NB4 (cell line): ENCODE data around the gene LIN9.
A peak's percentile ranks its signal among the peaks of the same experiment; 100 is the strongest.

Experiments used
- CTCF ChIP-seq: IDR thresholded peaks from one replicate; pipeline ENCODE4 v1.5.1; 2012; ENCODE audit warnings: low read depth, low read length
- POLR2A ChIP-seq: IDR thresholded peaks from 2 replicates; pipeline ENCODE4 v1.6.1; 2011; ENCODE audit warnings: mild to moderate bottlenecking; ENCODE audit not compliant: insufficient read length; ENCODE audit errors: extremely low read depth

DNA sequence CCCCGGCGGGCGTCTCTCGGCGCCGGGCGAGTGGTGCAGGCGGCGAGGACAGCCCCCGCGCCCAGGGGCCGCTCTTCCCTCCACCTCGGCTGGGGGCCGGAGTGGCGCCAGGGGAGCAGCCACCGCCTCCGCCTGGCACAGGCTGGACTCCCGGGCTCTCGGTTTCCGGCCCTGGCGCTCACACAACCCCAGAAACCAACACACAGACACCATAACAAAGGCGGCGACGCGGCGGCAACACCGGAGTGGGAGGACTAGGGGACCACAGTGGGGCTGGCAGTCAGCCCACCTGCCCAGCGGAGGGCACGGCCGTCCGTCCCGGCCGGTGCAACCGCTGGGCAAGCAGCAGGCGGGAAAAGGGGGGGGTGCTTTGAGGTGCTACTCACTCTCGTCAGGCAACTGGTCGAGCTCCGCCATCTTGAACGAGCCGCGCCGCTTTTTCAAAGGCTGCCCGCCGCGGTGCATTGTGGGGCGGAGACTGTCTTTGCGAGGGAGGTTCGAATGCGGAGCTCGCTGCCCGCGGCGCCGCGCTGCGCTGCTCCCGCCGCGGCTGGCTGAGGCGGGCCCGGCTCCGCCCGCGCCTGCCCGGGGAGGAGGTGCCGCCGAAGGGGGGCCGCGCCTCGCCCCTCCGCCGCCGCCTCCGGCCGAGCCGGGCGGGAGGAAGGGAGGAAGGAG lies at the start of gene LIN9:
- TF ChIP-seq CTCF (no peak), POLR2A (peak; percentile 93)
